HG02852 (cell line): ENCODE measurements around the gene PTPN13.
"Not testable (repeated sequence)": the region's sequence is repeated elsewhere in the genome, so short reads cannot be mapped to it uniquely, and the experiment has no call there.

Experiments used
- ATAC-seq: cut with Tn5 transposase; IDR thresholded peaks from one replicate; pipeline ENCODE4 v1.9.1; 2021; ENCODE audit warnings: mild to moderate bottlenecking, moderate library complexity; ENCODE audit not compliant: unreplicated experiment

The PTPN13 gene

DNA sequence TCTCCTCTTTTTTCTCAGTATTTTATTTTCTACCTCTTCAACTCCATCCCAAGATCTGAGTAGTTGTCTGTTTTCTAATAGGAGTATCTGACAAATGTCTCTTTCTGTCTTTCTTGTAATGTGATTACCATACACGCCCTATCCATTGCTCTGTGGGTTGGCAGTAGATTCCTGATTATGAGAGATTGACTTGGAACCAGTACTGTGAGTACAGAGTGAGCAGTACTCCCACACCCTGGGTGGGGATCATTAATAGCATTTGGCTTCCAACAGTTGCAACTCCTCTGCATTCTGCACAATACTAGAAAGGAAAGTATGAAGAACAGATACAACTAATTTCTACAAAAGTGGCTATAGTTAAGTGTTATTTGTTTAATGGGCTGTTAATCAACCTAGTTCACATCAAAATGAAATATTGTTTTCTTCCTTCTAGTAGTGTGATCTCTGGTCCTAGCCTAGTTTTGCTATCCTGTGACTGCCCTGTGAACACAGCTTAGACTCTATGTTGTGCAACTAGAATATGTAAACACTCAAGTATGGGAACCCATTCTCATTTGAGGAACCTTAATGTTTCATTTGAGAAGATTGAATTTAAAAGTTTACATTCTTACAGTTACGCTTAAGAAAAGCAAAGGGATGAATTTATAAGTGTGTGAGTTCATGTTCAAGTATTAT, 112.9 kb downstream of the PTPN13 start:
- ATAC-seq, result no peak

DNA sequence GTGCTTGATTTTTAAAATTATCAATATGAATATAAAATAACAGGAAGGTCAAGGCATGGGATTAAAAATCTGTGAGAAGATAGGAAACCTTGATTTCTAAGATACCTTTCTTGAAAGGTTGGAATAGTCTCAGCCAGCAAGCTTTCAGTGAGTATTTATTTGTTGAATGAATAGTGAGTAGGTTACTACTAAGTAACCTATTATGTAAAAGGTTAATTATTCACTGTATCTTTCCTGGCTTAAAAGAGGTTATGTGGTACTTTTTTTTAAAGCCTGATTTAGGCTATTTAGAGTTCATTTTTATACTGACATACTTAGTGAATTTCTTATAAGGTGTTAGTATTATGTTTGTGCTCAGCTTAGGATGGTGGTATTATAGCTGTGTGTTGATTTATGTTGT, 123.5 kb downstream of the PTPN13 start:
- no peak for ATAC-seq

DNA sequence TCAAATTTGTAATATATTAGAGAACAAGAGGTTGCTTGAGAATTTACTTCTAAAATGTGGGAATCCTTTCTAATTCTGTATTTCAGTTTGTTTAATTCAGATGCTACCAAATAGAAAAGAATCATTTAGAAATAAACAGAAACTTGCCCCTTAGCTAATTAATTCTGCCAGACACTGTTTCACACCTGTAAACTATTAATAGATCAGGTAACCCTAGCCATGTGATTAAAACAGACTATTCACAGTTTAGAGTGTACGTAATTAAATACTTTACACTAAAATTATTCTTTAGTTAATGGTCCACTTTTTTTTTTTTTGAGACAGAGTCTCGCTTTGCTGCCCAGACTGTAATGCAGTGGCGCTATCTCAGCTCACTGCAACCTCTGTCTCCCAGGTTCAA, 124.0 kb downstream of the PTPN13 start:
- ATAC-seq, result no peak

DNA sequence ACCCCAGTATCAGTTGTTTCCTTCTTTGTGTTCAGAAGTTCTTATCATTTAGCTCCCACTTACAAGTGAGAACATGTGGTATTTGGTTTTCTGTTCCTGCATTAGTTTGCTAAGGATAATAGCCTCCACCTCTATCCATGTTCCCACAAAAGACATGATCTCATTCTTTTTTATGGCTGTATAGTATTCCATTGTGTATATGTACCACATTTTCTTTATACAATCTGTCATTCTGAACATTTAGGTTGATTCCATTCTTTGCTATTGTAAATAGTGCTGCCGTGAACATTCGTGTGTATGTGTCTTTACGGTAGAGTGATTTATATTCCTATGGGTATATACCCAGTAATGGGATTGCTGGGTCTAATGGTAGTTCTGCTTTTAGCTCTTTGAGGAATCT, 125.0 kb downstream of the PTPN13 start:
- not testable (repeated sequence) for ATAC-seq

DNA sequence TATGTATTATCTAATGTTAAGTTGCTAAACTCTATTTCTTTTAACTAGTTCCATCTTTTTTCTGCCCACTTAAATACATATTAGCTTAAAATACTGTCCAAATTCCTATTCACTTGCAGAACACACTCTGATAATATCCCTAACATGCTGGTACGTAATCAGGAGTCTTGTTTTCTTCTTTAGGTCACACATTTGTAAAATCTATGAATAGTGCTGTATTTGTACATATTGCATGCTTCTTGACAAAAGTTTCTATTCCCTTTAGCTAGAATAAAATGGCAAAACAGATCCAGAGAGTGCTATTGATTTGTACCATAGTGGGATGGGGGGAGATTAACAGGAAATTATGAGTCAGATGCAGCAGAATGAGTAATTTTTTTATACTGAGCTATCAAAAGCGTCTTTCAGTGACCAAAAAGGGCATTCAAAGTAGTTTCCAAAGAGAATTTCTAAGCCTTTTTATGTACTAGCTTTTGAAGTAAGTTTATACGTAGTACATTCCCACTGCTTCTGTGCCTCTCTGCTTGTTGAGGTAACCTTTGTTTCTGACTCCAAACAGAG, 126.5 kb downstream of the PTPN13 start:
- ATAC-seq, result no peak

DNA sequence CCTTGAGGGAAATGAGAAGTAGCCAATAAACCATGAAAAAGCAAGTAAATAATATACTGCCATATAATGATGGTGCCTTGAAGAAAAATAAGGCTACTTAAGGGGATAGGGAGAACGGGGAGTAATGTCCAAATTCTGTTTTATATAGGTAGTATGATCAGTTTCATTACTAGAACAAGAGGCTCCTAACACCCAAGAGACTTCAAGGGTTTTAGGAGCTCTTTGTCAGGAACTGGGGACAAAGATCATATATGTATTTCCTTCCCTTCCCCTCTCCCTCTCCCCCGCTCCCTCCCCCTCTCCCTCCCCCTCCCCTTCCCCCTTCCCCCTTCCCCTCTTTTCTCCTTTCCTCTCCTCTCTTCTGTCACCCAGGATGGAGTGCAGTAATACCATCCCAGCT, 127.3 kb downstream of the PTPN13 start:
- no peak for ATAC-seq

DNA sequence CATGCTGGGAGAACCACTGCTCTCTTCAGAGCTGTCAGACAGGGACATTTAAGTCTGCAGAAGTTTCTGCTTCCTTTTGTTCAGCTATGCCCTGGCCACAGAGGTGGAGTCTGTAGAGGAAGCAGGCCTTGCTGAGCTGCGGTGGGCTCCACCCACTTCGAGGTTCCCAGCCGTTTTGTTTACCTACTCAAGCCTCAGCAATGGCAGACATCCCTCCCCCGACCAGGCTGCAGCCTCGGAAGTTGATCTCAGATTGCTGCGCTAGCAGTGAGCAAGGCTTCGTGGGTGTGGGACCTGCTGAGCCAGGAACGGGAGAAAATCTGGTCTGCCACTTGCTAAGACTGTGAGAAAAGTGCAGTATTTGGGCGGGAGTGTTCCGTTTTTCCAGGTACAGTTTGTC, 136.2 kb downstream of the PTPN13 start:
- ATAC-seq, result no peak

DNA sequence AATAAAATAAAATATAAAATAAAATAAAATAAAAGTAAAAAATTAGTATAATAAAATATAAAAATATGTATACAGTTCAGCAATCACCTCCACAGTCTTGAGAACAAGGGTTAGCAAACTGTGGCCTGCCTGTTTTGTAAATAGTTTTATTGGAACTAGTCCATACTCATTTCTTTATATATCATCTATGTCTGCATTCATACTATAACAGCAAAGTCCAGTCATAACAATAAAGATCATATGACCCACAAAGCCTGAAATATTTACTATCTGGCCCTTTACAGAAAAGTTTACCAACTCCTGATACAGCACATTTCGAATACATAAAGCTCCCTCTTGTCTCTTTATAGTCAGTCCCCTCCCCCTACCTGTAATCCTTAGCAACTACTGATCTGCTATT, 143.1 kb downstream of the PTPN13 start:
- ATAC-seq, result no peak

DNA sequence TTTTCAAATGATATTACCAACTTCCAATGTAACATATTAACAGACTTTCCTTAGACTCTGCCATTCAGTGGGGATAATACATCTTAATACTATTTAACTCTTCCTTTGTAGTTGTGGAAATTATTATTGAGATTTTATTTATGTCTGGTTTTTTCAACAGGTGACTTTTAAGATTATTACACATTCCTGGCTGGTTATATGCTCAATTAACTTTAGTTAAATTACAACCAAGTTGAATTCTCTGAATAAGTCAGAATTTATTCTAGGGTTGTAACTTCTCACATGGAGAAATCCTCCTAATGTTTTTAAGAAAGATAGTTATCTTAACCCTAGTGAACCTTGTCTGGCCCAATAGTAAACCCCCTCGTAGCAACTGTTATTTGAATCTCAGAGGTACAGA, 147.7 kb downstream of the PTPN13 start:
- no peak for ATAC-seq

DNA sequence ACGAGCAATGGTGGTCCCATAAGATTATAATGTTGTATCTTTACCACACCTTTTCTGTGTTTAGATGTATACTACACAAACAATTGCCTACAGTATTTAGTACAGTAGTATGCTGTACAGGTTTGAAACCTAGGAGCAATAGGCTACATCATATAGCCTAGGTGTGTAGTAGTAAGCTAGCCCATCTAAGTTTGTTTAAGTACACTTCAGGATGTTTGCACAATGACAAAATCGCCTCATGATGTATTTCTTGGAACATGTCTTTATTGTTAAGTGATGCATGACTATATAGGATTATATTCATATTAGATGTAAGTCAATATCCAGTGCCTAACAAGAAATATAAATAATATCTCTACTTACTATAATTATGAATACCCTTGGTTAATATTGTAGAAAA, 150.5 kb downstream of the PTPN13 start:
- no peak for ATAC-seq

DNA sequence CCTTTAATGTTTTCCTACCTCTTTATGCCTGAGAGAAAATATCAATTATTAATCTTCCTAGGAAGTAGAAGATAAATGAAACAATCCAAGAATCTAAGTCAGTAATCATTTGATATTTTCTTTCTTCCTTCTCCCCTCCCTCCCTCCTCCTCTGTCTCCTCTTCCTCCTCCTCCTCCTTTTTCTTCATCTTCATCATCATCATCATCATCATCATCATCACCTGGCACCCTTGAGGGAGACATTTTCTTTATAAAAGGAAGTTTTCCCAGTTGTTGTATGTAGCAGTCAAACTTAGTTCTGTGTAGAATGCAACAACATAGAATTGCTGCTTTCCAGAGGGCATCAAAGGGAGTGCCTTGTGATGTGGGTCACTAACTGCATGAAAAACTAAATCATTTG, 155.0 kb downstream of the PTPN13 start:
- no peak for ATAC-seq

DNA sequence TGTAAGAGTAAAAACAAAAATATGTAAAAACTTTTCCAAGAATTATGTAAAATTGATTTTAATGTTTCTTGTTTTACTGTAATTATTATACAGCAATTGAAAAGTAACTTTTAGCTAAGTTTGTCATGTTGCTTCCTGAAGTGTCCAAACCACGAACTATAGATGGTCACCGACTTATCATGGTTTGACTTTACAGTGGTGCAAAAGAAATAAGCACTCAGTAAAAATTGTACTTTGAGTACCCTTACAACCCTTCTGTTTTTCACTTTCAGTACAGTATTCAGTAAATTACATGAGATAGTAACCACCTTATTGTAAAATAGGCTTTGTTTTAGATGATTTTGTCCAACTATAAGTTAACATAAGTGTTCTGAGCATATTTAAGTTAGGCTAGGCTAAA, 161.3 kb downstream of the PTPN13 start:
- no peak for ATAC-seq

DNA sequence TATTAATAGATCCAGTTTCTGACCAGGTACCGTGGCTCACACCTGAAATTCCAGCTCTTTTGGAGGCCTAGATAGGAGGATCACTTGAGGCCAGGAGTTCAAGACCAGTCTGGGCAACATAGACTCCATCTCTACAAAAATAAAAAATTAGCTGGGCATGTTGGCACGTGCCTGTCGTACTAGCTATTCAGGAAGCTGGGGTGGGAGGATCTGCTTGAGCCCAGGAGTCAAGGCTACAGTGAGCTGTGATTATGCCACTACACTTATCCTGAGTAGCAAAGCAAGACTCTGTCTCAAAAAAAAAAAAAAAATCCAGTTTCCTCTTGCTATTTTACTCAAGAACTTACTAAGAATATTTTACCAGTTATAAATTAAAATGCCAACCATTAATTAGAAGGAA, 163.4 kb downstream of the PTPN13 start:
- ATAC-seq, result no peak

DNA sequence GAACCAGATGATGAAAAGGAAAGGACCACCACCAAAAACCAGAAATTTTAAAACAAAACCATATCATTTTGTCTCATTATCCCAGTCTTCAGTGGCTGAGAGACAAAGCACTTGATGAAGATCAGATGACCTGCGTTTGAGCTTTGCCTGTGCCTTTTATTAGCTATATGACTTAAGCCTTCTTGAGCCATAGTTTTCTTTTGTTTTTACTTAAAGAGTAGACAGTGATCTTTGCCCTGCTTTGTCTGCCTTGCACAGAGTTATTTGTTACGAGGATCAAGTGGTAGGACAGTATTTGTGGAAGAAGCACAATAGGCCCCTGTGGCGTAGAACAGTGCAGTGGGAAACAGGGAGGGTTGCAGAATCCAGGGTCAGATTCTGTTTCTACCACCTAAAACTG, 165.2 kb downstream of the PTPN13 start:
- no peak for ATAC-seq

DNA sequence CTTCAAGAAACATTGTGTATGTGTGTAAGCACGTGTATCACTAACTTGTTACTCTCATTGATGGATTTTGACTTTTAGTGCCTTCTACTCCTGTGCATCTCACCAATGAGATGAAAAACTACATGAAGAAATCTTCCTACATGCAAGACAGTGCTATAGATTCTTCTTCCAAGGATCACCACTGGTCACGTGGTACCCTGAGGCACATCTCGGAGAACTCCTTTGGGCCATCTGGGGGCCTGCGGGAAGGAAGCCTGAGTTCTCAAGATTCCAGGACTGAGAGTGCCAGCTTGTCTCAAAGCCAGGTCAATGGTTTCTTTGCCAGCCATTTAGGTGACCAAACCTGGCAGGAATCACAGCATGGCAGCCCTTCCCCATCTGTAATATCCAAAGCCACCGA, 168.5 kb downstream of the PTPN13 start:
- ATAC-seq, result no peak

DNA sequence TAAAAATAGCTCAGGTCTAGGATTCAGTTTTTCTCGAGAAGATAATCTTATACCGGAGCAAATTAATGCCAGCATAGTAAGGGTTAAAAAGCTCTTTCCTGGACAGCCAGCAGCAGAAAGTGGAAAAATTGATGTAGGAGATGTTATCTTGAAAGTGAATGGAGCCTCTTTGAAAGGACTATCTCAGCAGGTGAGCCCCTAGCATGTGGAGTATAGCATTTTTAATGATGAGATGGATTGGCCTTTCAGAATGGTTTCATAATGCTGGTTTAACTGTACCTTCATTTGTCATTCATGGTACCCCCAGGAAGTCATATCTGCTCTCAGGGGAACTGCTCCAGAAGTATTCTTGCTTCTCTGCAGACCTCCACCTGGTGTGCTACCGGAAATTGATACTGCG, 175.7 kb downstream of the PTPN13 start:
- no peak for ATAC-seq

DNA sequence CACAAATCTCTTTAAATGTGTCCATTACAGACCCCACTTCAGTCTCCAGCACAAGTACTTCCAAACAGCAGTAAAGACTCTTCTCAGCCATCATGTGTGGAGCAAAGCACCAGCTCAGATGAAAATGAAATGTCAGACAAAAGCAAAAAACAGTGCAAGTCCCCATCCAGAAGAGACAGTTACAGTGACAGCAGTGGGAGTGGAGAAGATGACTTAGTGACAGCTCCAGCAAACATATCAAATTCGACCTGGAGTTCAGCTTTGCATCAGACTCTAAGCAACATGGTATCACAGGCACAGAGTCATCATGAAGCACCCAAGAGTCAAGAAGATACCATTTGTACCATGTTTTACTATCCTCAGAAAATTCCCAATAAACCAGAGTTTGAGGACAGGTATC, 177.0 kb downstream of the PTPN13 start:
- ATAC-seq, result no peak

DNA sequence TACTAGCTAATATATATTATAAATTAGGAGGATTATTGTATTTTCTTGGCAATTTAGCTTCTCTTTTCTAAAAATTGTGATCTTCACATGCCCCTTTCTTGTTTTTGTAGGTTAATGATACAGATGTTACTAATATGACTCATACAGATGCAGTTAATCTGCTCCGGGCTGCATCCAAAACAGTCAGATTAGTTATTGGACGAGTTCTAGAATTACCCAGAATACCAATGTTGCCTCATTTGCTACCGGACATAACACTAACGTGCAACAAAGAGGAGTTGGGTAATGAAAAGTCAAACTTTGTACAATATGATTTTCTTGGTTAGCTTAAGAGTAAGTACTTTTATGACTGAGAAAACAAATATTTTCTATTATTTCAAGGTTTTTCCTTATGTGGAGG, 180.9 kb downstream of the PTPN13 start:
- ATAC-seq, result no peak

DNA sequence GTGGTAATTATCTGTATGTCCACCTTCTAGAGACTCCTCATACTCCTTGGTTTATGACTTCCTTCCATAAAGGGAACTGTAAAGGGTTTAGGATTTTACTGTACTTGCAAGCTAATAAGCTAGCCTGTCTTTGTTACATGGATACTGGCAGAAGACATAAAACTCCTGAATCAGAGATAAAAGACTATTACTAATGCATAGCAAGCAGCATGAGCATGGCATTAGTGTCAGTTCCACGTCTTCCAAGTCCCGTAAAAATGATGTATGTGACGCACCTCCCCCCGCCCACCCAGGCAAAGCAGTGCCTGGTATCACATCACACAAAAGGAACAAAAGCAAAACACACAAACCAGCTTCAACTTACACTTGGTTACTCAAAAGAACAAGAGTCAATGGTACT, 184.1 kb downstream of the PTPN13 start:
- no peak for ATAC-seq

DNA sequence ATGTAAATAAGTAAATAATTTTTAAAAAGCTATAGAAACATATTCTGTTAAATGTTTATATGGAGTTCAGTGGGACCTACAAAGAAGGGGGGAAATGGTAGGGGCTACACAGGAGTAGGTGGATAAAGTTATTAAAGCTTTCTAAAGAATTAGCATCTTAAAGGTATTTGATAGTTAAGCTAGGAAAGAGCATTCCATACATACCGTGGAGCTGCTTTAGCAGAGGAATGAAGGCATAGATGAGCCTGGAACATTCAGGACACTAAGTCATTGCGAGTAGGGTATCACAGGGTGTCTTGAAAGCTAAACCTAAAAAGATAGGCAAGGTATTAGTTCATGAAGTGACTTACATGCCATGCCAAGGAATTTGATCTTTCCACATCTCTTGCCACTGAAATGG, 194.7 kb downstream of the PTPN13 start:
- no peak for ATAC-seq

DNA sequence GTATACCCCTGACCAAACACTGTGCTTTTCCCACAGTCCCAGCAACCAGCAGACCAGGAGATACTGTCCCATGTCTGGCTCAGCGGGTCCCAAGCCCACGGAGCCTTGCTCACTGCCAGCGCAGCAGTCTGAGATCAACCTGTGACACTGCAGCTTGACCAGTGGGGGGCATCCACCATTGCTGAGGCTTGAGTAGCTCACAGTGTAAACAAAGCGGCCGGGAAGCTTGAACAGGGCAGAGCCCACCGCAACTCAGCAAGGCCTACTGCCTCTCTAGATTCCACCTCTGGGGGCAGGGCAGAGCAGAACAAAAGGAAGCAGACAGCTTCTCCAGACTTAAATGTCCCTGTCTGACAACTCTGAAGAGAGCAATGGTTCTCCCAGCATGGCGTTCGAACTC, 197.0 kb downstream of the PTPN13 start:
- no peak for ATAC-seq

DNA sequence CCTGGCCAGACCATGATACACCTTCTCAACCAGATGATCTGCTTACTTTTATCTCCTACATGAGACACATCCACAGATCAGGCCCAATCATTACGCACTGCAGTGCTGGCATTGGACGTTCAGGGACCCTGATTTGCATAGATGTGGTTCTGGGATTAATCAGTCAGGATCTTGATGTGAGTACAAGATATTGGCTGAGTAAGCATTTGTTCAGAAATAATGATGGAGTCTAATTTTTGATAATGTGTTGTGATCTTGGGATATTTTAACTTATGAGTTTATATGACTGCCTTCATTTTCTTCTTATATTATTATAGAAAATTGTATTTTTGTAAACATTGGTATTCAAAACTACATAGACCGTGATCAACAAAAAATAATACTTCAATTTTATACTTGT, 215.7 kb downstream of the PTPN13 start:
- no peak for ATAC-seq

DNA sequence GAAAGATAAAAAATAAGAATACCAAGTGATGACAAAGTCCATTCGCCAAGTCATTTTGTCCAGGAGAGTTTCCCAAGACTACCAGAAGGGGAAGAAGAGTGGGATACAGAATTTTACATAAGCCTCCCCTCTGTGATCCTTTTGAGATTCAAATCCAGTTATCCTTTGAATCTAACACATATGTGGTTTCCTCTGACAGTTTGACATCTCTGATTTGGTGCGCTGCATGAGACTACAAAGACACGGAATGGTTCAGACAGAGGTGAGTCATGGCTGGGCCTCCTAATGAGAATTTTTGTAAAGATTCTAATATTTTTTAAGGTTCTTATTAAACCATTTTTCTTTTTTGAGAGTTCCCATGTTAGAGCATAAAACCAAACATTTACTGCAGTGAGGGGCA, 216.7 kb downstream of the PTPN13 start:
- no peak for ATAC-seq
